Stimulated activated CD4-positive, alpha-beta T cell treated with anti-CD3 and anti-CD28 coated beads, Interleukin-12 subunit alpha, Interleukin-12 subunit beta, amount 100 ng/mL, for 4 hours (primary cell): ENCODE measurements around the gene ARAP2.

Experiments
- DNase-seq: peaks from one replicate; pipeline ENCODE4 v3.0.0-alpha.2; 2020

ARAP2 gene

GRCh38 chr4:36255577-36255976, 11.3 kb upstream of the ARAP2 start:
- peak; percentile 12 for DNase-seq

DNA sequence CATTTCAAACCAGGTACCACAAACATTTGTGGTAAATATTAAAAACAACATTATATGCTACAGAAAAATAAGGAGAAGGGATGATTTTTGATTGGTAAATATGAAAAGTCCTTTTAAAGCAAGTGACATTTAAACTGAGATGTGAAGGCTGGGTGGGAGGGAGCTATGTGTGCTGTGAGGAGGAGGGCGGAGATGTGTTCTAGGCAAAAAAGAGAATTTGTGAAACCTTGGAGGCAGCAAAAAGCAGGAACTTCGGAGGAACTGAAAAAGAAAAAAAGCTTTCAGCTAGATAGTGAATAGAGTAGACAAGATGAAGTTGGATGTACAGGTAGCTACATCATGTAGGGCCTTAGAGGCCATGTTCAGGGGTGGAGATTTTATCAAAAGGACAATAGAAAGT, 10.1 kb upstream of the ARAP2 start:
- no peak for DNase-seq

DNA sequence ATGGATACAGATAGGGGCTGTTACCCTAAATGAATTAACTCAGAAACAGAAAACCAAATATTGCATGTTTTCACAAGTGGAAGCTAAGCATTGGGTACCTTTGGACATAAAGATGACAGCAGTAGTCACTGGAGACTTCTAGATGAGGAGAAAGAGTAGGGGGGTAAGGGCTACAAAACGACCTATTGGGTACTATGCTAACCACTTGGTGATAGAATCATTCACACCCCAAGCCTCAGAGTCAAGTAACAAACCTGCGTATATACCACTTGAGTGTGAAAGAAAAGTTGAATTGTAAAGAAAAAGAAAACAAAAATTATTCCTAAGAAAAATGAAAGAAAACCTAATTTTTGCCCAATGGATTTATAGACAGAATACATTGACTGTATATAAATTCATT, 7.7 kb upstream of the ARAP2 start:
- DNase-seq: no peak

DNA sequence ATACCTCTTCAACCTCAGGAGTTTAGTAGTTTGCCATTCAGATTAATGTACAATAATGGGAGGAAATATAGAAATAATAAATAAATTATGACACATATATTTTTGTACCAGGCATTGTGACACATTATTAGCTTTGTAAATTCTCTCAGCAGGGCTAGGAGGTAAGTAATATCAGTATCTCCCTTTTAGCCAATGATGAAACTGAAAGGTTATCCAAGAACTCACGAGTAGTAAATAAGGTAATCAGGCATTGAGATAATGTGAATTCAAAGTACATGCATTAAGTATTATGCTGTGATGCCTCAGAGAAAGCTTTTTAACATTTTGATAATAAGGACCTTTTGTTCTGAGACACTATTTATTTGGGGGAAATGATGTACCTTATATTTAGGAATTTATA, 5.3 kb upstream of the ARAP2 start:
- no peak for DNase-seq

GRCh38 chr4:36243355-36244256, 708 bp downstream of the ARAP2 start:
- DNase-seq: peak; percentile 39

- no peak for DNase-seq
These were observed 1.5 kb downstream of the ARAP2 start for GRCh38 chr4:36242629-36243354.

- no peak for DNase-seq
These were observed 2.5 kb downstream of the ARAP2 start for GRCh38 chr4:36241771-36242170.

DNA sequence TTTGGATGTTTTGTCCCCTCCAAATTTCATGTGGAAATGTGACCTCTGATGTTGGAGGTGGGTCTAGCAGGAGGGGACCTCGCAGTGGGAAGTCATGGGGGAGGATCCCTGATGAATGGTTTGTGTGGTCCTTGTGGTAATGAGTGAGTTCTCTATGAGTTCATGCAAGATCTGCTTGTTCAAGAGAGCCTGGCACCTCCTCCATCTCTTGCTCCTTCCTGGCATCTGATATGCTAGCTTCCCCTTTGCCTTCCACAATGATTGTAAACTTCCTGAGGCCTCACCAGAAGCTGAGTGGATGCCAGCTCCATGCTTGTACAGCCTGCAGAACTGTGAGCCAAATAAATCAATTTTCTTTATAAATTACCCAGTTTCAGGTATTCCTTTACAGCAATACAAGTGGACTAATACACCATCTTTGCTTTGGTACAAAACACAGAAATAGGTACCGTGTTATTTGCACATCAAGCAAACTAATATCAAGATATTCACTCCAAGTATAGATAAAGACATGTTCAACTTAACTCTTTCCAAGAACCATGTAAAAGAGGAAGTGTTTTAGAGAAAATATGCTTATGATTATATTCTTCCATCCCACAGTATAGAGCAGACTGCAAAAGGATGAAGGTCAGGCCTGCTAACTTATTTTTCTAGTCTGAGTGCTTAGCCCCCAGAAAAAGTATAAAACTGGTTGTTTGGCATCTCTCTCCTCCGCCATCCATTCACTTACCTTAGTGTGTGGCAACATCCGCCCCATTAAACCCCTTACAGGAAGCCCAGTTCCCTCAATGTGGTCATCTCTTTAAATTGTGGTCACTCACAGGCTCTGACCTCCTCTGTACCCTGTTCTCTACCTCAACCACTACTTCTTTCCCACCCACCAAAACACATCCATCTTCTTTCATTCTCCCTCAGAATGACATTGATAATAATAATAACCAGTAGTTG, 6.7 kb downstream of the ARAP2 start:
- no peak for DNase-seq

- no peak for DNase-seq
These were observed 8.2 kb downstream of the ARAP2 start for GRCh38 chr4:36236159-36236558.

- DNase-seq: no peak
These were observed 9.0 kb downstream of the ARAP2 start for GRCh38 chr4:36235306-36235705.

DNA sequence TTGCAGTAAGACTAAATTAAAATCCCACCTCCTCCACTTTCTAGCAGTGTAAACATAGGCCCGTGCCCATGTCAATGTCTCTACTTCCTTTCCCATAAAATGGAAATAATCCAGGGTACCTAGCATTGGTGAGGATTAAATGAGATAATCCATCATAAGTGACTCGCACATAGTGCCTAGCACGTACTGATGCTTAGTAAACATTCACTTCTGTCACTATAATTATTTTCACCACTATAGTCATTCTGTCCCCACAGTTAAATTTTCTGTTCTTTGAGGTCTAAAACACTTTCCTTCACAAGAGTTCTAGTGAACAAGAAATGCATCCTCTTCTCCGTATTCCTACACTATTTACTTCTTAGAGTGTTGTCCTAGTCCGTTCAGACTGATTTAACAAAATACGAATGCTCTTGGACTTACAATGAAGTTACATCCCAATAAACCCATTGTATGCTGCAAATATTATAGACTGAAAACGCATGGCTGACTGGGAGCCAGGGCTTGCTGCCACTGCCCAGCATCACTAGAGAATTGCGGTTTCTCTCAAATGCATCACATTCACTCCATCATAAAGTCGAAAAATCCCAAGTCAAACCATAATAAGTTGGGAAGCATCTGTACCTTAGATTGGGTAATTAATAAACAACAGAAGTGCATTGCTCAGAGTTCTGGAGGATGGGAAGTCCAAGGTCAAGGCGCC, 10.6 kb downstream of the ARAP2 start:
- DNase-seq: no peak

DNA sequence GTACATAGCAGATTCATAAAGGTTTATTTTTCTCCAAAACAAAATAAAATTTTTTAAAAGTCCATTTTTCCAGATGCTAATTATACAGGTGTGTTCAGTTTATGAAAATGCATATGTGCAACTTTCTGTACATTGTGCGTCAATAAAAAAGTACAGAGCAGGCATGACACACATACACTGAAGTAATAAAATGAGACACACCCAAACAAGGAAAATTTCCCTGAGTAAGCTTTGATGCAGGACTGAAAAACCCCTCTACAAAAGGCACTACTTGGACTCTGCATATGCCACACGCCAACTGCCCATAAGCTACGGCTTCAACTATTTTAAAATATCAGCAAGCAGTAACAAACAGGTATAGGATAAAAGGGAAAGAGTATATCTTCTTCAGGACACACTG, 13.8 kb downstream of the ARAP2 start:
- DNase-seq: no peak

DNA sequence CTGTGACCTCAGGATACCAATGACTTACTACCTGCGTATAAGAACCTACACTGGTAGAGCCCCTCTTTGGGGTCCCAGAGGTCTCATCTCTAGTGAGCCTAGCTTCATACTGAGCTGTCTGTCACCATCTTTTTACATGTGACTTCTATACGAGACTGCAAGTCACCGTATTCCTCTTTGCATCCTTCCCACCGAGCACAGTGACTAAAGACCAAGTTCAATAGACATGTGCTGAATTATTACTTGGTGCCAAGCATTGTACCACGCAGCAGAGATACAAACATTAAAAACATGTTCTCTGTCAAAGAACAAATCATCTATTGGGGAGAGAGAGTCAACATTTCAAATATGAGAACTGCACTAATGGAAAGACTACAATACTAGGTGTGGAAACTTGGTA, 16.4 kb downstream of the ARAP2 start:
- DNase-seq: no peak

DNA sequence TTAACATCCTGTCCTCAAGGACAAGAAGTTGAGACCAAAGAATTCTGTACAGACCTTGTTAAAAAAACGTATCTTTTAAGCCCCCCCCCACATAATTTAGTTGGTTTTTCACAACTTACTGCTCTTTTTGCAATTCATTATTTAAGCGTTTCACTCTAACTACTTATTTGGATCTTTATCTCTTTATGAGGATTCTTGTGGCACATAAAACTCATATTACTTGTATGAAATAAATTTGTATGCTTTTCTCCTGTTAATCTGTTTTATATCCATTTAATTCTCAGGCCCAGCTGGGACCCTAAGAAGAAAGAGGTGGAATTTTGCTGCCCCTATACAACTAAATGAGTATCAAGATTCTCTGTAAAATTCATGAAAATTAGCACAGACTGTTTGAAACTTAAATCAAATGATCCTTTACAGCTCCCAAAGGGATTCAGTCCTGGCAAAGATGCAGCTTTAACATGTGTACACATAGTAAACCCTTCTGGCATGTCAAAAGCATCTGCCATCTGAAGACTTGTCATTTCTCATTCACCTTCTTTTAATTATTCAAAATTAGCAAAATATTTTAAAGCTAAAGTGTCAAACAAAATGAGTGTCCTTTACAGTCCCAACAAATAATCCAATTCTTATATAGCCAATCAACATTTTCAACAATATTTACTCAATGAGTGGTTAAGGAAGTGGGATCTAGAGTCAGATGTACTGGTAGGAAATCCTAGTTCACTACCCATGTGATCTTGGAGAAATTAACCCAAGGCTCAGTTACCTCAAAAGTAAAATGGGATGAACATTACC, 17.7 kb downstream of the ARAP2 start:
- no peak for DNase-seq

- no peak for DNase-seq
These were observed 19.1 kb downstream of the ARAP2 start for GRCh38 chr4:36224972-36225903.

GRCh38 chr4:36222702-36223101, 21.6 kb downstream of the ARAP2 start:
- DNase-seq: no peak

DNA sequence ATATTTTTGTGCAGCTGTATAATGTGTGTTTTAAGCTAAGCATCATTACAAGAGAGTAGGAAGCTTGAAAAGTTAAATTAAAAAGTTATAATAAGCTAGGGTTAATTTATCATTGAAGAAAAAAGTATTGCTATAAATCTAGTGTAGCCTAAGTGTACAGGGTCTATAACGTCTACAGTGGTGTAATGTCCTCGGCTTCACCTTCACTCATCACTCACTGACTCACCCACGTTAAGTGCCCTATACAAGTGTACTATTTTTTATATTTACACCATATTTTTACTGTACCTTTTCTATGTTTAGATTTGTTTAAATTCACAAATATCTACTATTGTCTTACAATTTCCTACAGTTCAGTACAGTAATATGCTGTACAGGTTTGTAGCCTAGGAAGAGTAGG, 23.5 kb downstream of the ARAP2 start:
- no peak for DNase-seq

- no peak for DNase-seq
These were observed 26.2 kb downstream of the ARAP2 start for GRCh38 chr4:36218121-36218520.

- DNase-seq: no peak
These were observed 28.7 kb downstream of the ARAP2 start for GRCh38 chr4:36215627-36216026.

- no peak for DNase-seq
These were observed 29.4 kb downstream of the ARAP2 start for GRCh38 chr4:36214735-36215485.
